GM12878 (cell line): ENCODE data around the gene ABR. TPM values are rescaled to one million over a fixed set of nuclear protein-coding genes. Genes with fewer than 3 reads are reported as not detected.
"Not testable (repeated sequence)": the region's sequence is repeated elsewhere in the genome, so short reads cannot be mapped to it uniquely, and the experiment has no call there.

Experiments used
- ATAC-seq: fragments of 200-7000 bp; cut with Tn5 transposase; 3 replicates; pipeline ENCODE4 v1.9.1; 2020; ENCODE audit warnings: mild to moderate bottlenecking, moderate library complexity
- BruUV-seq: library from RNA; stranded (reverse); fragments of 400-500 nt; replicated peaks from 2 replicates; lab custom pipeline; 2021; lab: Mats Ljungman, UMichigan
- CTCF ChIA-PET: fragments of 300-600 bp; sonication (Branson Sonifier 250); formaldehyde crosslinking; extraction: SDS; loops from one replicate; lab custom pipeline; 2021; ENCODE audit warnings: inconsistent platforms; lab: Yijun Ruan, JAX
- POLR2A ChIA-PET: fragments of 350-600 bp; formaldehyde crosslinking; extraction: SDS; loops from one replicate; lab custom pipeline; 2021; ENCODE audit warnings: inconsistent platforms; lab: Charles Lee
- RAD21 ChIA-PET: fragments of 300-600 bp; sonication (Branson Sonifier 250); formaldehyde crosslinking; loops from one replicate; lab custom pipeline; 2023; ENCODE audit warnings: antibody characterized with exemption; ENCODE audit not compliant: unreplicated experiment; lab: Charles Lee
- SMC1A ChIA-PET: fragments of 300-600 bp; sonication (Branson Sonifier 250); formaldehyde crosslinking; loops from one replicate; lab custom pipeline; 2023; ENCODE audit not compliant: unreplicated experiment, uncharacterized antibody; lab: Charles Lee
- DNase-seq: peaks from one replicate; pipeline ENCODE4 v3.0.0-alpha.2; 2011; ENCODE audit warnings: low read depth, low spot score
- FAIRE-seq: peaks from 3 replicates; lab custom pipeline; 2011; peaks lifted over from hg19 to GRCh38; lab: Jason Lieb, UNC
- H2AFZ ChIP-seq: 2 replicates; pipeline ENCODE4 v1.6.0; 2011; ENCODE audit warnings: low read depth, low read length, control low read depth; ENCODE audit not compliant: control insufficient read depth
- H3K27ac ChIP-seq: 2 replicates; pipeline ENCODE4 v1.5.1; 2011; ENCODE audit warnings: control low read depth; ENCODE audit not compliant: control insufficient read depth, insufficient read depth
- H3K27me3 ChIP-seq, 2 experiments: replicated peaks in 1 of 2; 2 replicates each; pipeline versions ENCODE4 v1.6.0 to v1.6.1; 2011; ENCODE audit warnings: low read length in 1 of 2; ENCODE audit not compliant: control insufficient read depth in 2 of 2, insufficient read depth in 2 of 2
- H3K36me3 ChIP-seq, 2 experiments: 2 replicates each; pipeline ENCODE4 v1.5.1; 2011; ENCODE audit warnings: low read length in 1 of 2; ENCODE audit not compliant: control insufficient read depth in 2 of 2, insufficient read depth in 2 of 2
- H3K4me1 ChIP-seq: 2 replicates; pipeline ENCODE4 v1.6.1; 2011; ENCODE audit warnings: mild to moderate bottlenecking, low read length, moderate library complexity, mixed read lengths; ENCODE audit not compliant: control insufficient read depth, insufficient read depth
- H3K4me2 ChIP-seq: 2 replicates; pipeline ENCODE4 v1.6.0; 2011; ENCODE audit warnings: control low read depth; ENCODE audit not compliant: control insufficient read depth, insufficient read depth
- H3K4me3 ChIP-seq: fragments of 200-600 bp; sonication (generic); 2 replicates; pipeline ENCODE4 v1.5.1; 2016
- H3K79me2 ChIP-seq: 2 replicates; pipeline ENCODE4 v1.6.0; 2011; ENCODE audit warnings: low read length; ENCODE audit not compliant: control insufficient read depth, insufficient read depth
- H3K9ac ChIP-seq: 2 replicates; pipeline ENCODE4 v1.8.0; 2011; ENCODE audit warnings: low read length, control low read depth, mixed read lengths; ENCODE audit not compliant: control insufficient read depth, insufficient read depth
- H3K9me3 ChIP-seq: replicated peaks from 3 replicates; pipeline ENCODE4 v1.5.1; 2011; ENCODE audit warnings: mild to moderate bottlenecking, low read length; ENCODE audit not compliant: control insufficient read depth, insufficient read depth
- H4K20me1 ChIP-seq: 2 replicates; pipeline ENCODE4 v1.6.0; 2011; ENCODE audit not compliant: control insufficient read depth, insufficient read depth
- CHD4 ChIP-seq: fragments of 200-600 bp; sonication (generic); IDR thresholded peaks from 2 replicates; pipeline ENCODE4 v1.6.1; 2016; ENCODE audit warnings: mild to moderate bottlenecking
- EED ChIP-seq: sonication (generic); IDR thresholded peaks from 2 replicates; pipeline ENCODE4 v1.6.1; 2016; ENCODE audit warnings: antibody characterized with exemption, low read depth
- ETV6 ChIP-seq, 2 experiments: fragments of 450-650 bp in 1 of 2; IDR thresholded peaks in 1 of 2; conservative IDR thresholded peaks in 1 of 2; 2 replicates each; pipeline ENCODE4 v1.6.1; 2014; ENCODE audit warnings: antibody characterized with exemption in 1 of 2, borderline replicate concordance in 1 of 2, low read depth in 1 of 2, mild to moderate bottlenecking in 1 of 2, moderate library complexity in 1 of 2
- SMARCA5 ChIP-seq: fragments of 450-650 bp; IDR thresholded peaks from 2 replicates; pipeline ENCODE4 v1.6.1; 2017; ENCODE audit warnings: mild to moderate bottlenecking
- WGBS: methylation state at CpG from one replicate; pipeline ENCODE4 v1.1.6; 2016; ENCODE audit warnings: low lambda C conversion rate; ENCODE audit not compliant: insufficient replicate concordance, insufficient coverage; ENCODE audit errors: missing lambda C conversion rate; 5-methylcytosine and 5-hydroxymethylcytosine counted together
- in situ Hi-C: fragments of 300-500 bp; cut with MboI; formaldehyde crosslinking; loops from 9 replicates; pipeline ENCODE4 v1.14.3; 2018; ENCODE audit warnings: mixed read lengths
- intact Hi-C: fragments of 100-400 bp; cut with micrococcal nuclease; formaldehyde crosslinking; loops from one replicate; pipeline ENCODE4 v1.14.2; 2022; ENCODE audit not compliant: unreplicated experiment
- polyA plus RNA-seq, 11 experiments: library from polyadenylated mRNA; depleted of rRNA in 4 of 11; unstranded in 6 of 11; stranded (reverse) in 5 of 11; fragments of >200 nt; fragmentation: Nextera tagmentation in 4 of 11; fragmentation: Illumina TruSeq in 1 of 11; extraction: Ambion mirVana in 4 of 11; extraction: Trizol in 1 of 11; gene quantifications; 1 replicate in 1 of 11; 2 replicates in 10 of 11; pipeline versions ENCODE4 v1.2.1 to v1.2.3, GENCODE V29; 2011 to 2016; ENCODE audit warnings: inconsistent platforms in 2 of 11, missing spikeins in 2 of 11, low read depth in 1 of 11
- total RNA-seq, 4 experiments: library from RNA; depleted of rRNA in 3 of 4; stranded (reverse); fragments of >200 nt in 3 of 4; fragmentation: Illumina TruSeq in 1 of 4; extraction: Trizol in 1 of 4; gene quantifications; 2 replicates each; pipeline versions ENCODE4 v1.2.1 to v1.2.3, GENCODE V29; 2013 to 2021

ABR gene
- total and polyA plus RNA-seq, 10 of the 15 experiments (the other 5 are each of a cell fraction or from before 2014, with no cell fraction given), result 1.4 to 112 (median 30.0) TPM

DNA sequence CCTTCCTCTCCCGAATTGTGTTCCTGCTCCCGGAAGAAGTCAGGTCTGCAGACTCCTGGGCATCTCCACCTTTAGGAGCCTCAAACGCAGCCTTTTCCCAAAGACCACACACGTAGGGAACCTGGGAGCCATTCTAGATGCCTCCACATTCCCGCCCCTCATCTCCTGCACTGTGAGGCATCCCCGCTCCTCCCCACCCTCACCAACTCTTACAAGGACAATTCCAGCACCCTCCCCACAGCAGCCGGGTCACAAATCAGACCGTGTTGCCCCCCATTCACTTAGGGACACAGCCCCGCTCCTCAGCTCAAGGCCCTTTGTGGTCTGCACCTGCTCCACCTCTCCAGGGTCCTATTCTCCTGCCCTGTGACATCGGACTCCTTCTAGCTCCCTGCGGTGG is 49.6 kb downstream of the ABR start:
- Histone ChIP-seq H3K9ac (no peak overlapping the region), H3K36me3 (peaks cover 0 to 3% of the 10 kb centered on the region in 2 experiments; a peak in 2 of 4 replicates), H3K27me3 (no peaks in the 10 kb centered on the region), H3K4me3 (no peak overlapping the region), H3K4me2 (no peak overlapping the region), H4K20me1 (no peaks in the 10 kb centered on the region), H2AFZ (no peak overlapping the region), H3K9me3 (no peaks in the 10 kb centered on the region), H3K27ac (no peak overlapping the region), H3K79me2 (no peaks in the 10 kb centered on the region; the same call in none of the 2 replicates), H3K4me1 (no peaks in the 10 kb centered on the region)
- no peak for TF ChIP-seq EED
- no peak for TF ChIP-seq ETV6 (conservative IDR thresholded peaks at IDR 0.05 in 1 of 2, IDR thresholded peaks at IDR 0.05 in 1 of 2; ENCODE audit: borderline replicate concordance in 1 of 2, low read depth in 1 of 2)
- TF ChIP-seq CHD4, result no peak
- BruUV-seq, result no TSS peak
- ChIA-PET SMC1A (no interaction called here), CTCF (no interaction called here), POLR2A (no interaction called here), RAD21 (no interaction called here)
- DNase-seq (no peak), FAIRE-seq (no peak), ATAC-seq (no peak)
- WGBS, result 91% methylated on average over 9 of the region's 11 CpGs
- intact Hi-C loops (no loop called here), in situ Hi-C loops (no loop called here)

DNA sequence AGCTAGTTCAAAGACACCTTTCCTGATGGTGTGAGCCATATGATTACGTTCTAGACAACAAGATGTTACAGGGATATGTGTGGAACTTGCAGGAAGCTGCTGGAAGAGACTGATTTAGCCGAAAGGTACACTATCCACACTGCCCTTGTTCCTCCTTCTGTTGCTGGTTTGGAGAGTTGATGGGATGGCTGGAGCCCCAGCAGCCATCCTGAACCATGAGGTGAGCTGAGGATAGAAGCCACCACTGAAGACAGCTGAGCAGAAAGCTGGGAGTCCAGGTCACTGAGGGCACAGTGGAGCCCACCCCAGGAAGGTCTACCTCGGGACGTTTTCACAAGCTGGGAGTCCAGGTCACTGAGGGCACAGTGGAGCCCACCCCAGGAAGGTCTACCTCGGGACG is 51.3 kb downstream of the ABR start:
- CTCF ChIA-PET, RAD21 ChIA-PET: not testable (repeated sequence)
- over 99% methylated on average over 6 of the region's 6 CpGs for WGBS

More for the DNA sequence above, 51.3 kb downstream of the ABR start:
- DNase-seq, H3K4me3 ChIP-seq, POLR2A ChIA-PET, intact Hi-C loops, SMC1A ChIA-PET, H2AFZ ChIP-seq, ATAC-seq, H4K20me1 ChIP-seq, H3K27me3 ChIP-seq, H3K27ac ChIP-seq, BruUV-seq, H3K9ac ChIP-seq, H3K4me1 ChIP-seq, H3K4me2 ChIP-seq, H3K79me2 ChIP-seq, H3K9me3 ChIP-seq, FAIRE-seq, H3K36me3 ChIP-seq: not testable (repeated sequence)
- in situ Hi-C loops, result loop anchor here (10.0 kb wide), 1 partner anchor 206 kb away; no protein-coding TSS in a partner anchor
- TF ChIP-seq SMARCA5, result 0 out of 2 replicates have a peak, but pooled peaks have one; percentile 61
